K562 (cell line): Measurements from ENCODE around the gene IGF2R. TPM values are rescaled to one million over a fixed set of nuclear protein-coding genes. Genes with fewer than 3 reads are reported as not detected.
A peak's percentile ranks its signal among the peaks of the same experiment; 100 is the strongest.

ENCODE experiments used
- ATF3 ChIP-seq, 2 experiments: fragments of 450-650 bp in 1 of 2; sonication (generic) in 1 of 2; formaldehyde crosslinking in 1 of 2; IDR thresholded peaks in 1 of 2; conservative IDR thresholded peaks in 1 of 2; 2 replicates each; pipeline versions ENCODE4 v1.6.1 to v1.8.1; 2016 to 2023; ENCODE audit warnings: mild to moderate bottlenecking in 2 of 2, moderate library complexity in 2 of 2, inconsistent platforms in 1 of 2, missing genetic modification reagents in 1 of 2
- BHLHE40 ChIP-seq: IDR thresholded peaks from 2 replicates; pipeline ENCODE4 v1.6.1; 2011; ENCODE audit warnings: low read length, improper control_type of control experiment
- EHMT2 ChIP-seq: fragments of 450-650 bp; IDR thresholded peaks from 2 replicates; pipeline ENCODE4 v1.6.1; 2018; ENCODE audit warnings: antibody characterized with exemption
- ESRRA ChIP-seq: fragments of 450-650 bp; IDR thresholded peaks from 2 replicates; pipeline ENCODE4 v1.6.1; 2014; ENCODE audit warnings: low read depth, mild to moderate bottlenecking, moderate library complexity, borderline replicate concordance
- FOXA1 ChIP-seq: fragments of 450-650 bp; IDR thresholded peaks from 2 replicates; pipeline ENCODE4 v1.6.1; 2016; ENCODE audit warnings: mild to moderate bottlenecking, borderline replicate concordance
- GMEB1 ChIP-seq: fragments of 250-450 bp; sonication (Bioruptor Pico); IDR thresholded peaks from 2 replicates; pipeline ENCODE4 v1.4.0; 2020; ENCODE audit warnings: mild to moderate bottlenecking
- HDAC6 ChIP-seq: IDR thresholded peaks from 2 replicates; pipeline ENCODE4 v1.6.1; 2012; ENCODE audit warnings: low read depth, mild to moderate bottlenecking, control low read depth, inconsistent platforms, low read length, moderate library complexity
- IRF1 ChIP-seq: sonication (generic); formaldehyde crosslinking; IDR thresholded peaks from 2 replicates; pipeline ENCODE4 v1.8.0; 2022; ENCODE audit warnings: missing genetic modification reagents, mild to moderate bottlenecking, borderline replicate concordance
- KLF1 ChIP-seq: fragments of 450-650 bp; IDR thresholded peaks from 2 replicates; pipeline ENCODE4 v1.6.1; 2016; ENCODE audit warnings: missing genetic modification characterization, missing compliant biosample characterization
- MBD1 ChIP-seq: fragments of 250-450 bp; sonication (Bioruptor Pico); IDR thresholded peaks from 2 replicates; pipeline ENCODE4 v1.8.0; 2022; ENCODE audit warnings: inconsistent platforms
- MTA1 ChIP-seq: fragments of 450-650 bp; IDR thresholded peaks from 2 replicates; pipeline ENCODE4 v1.6.1; 2017; ENCODE audit warnings: borderline replicate concordance
- NCOA4 ChIP-seq: fragments of 450-650 bp; IDR thresholded peaks from 2 replicates; pipeline ENCODE4 v1.6.1; 2018; ENCODE audit warnings: mild to moderate bottlenecking; ENCODE audit not compliant: partially characterized antibody
- PCBP1 ChIP-seq: fragments of 200-400 bp; formaldehyde crosslinking; IDR thresholded peaks from 2 replicates; pipeline ENCODE4 v1.6.1; 2018; ENCODE audit warnings: mild to moderate bottlenecking, low read depth, low read length; ENCODE audit not compliant: poor library complexity, severe bottlenecking
- POLR2AphosphoS5 ChIP-seq: IDR thresholded peaks from 2 replicates; pipeline ENCODE4 v1.6.1; 2011; ENCODE audit warnings: mild to moderate bottlenecking, low read depth, low read length, moderate library complexity; ENCODE audit not compliant: control insufficient read depth, insufficient read depth
- SAFB ChIP-seq: fragments of 200-400 bp; formaldehyde crosslinking; IDR thresholded peaks from 2 replicates; pipeline ENCODE4 v1.6.1; 2017; ENCODE audit warnings: low read depth, low read length, borderline replicate concordance
- SAFB2 ChIP-seq: fragments of 200-400 bp; formaldehyde crosslinking; IDR thresholded peaks from 2 replicates; pipeline ENCODE4 v1.6.1; 2018; ENCODE audit warnings: borderline replicate concordance, low read length, low read depth, moderate library complexity; ENCODE audit not compliant: severe bottlenecking
- SRSF1 ChIP-seq: fragments of 200-400 bp; formaldehyde crosslinking; IDR thresholded peaks from 2 replicates; pipeline ENCODE4 v1.6.1; 2017; ENCODE audit warnings: mild to moderate bottlenecking, low read depth, low read length, moderate library complexity
- XRCC4 ChIP-seq: IDR thresholded peaks from one replicate; pipeline ENCODE4 v1.6.1; 2011; ENCODE audit not compliant: insufficient read depth, insufficient read length; ENCODE audit errors: extremely low read depth
- ZBTB12 ChIP-seq: fragments of 250-450 bp; sonication (Bioruptor Pico); IDR thresholded peaks from 2 replicates; pipeline ENCODE4 v1.4.0; 2020
- ZNF384 ChIP-seq: IDR thresholded peaks from 2 replicates; pipeline ENCODE4 v1.6.1; 2012; ENCODE audit warnings: low read depth, low read length, improper control_type of control experiment
- ZNF583 ChIP-seq: fragments of 250-450 bp; sonication (Bioruptor Pico); IDR thresholded peaks from 2 replicates; pipeline ENCODE4 v1.4.0; 2020
- polyA plus RNA-seq, 8 experiments: library from polyadenylated mRNA; depleted of rRNA in 4 of 8; stranded (reverse) in 5 of 8; unstranded in 3 of 8; fragments of >200 nt; fragmentation: Nextera tagmentation in 2 of 8; fragmentation: Illumina TruSeq in 1 of 8; extraction: Ambion mirVana in 2 of 8; extraction: Trizol in 1 of 8; gene quantifications; 2 replicates each; pipeline versions ENCODE4 v1.2.1 to v1.2.3, GENCODE V29; 2011 to 2014; ENCODE audit warnings: inconsistent platforms in 1 of 8, missing spikeins in 1 of 8
- total RNA-seq, 7 experiments: library from RNA; depleted of rRNA in 6 of 7; stranded (reverse); fragments of >200 nt in 6 of 7; fragmentation: Illumina TruSeq in 2 of 7; extraction: Trizol in 2 of 7; gene quantifications; 2 replicates each; pipeline versions ENCODE4 v1.2.1 to v1.2.3, GENCODE V29; 2011 to 2021; ENCODE audit warnings: low replicate concordance in 1 of 7

IGF2R gene
- total and polyA plus RNA-seq, 9 of the 15 experiments (the other 6 are each of a cell fraction or from before 2014, with no cell fraction given), result 3.5 to 92.3 (median 34.5) TPM

GRCh38 chr6:160137989-160138835 is 169.3 kb downstream of the IGF2R start (continued):
- TF ChIP-seq ESRRA (peak; percentile 66; the same call in 1 of the 2 replicates), IRF1 (CRISPR knock-in tag) (no peak), PCBP1 (no peak), ZBTB12 (no peak), GMEB1 (CRISPR knock-in tag) (no peak), SAFB (no peak), SAFB2 (no peak), HDAC6 (no peak), KLF1 (no peak), SRSF1 (no peak), ZNF583 (CRISPR knock-in tag) (no peak), MTA1 (no peak), BHLHE40 (peak; percentile 46; the same call in 1 of the 2 replicates), FOXA1 (0 out of 2 replicates have a peak, but pooled peaks have one; percentile 27), ATF3 (IDR thresholded peaks at IDR 0.05) (no peak), ATF3 (CRISPR knock-in tag; conservative IDR thresholded peaks at IDR 0.05) (no peak), EHMT2 (no peak), MBD1 (CRISPR knock-in tag) (no peak), XRCC4 (no peak), POLR2AphosphoS5 (no peak), NCOA4 (no peak), ZNF384 (peak; percentile 77; the same call in 1 of the 2 replicates)
